ENCODE results near the gene HIBCH.

DNA sequence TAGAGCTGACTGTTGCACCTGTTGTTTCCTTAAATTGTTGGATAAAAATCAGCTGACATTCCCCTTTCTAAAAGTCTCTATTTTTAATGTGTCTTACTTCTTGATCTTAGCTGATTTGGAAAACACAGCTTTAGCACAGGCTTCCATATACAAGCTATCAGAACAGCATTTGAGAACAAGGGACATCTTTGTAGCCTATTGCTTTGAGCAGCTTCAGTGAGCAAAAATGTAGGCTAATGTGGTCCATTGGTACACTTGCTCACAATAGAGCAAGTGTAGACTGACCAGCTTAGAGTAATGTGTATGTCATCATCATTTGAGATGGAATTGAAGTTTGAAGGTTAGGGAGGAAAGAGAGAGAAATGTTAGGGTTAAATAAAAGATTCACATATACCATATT lies 30.7 kb upstream of the HIBCH start:
- TF ChIP-seq, protein P1, sequence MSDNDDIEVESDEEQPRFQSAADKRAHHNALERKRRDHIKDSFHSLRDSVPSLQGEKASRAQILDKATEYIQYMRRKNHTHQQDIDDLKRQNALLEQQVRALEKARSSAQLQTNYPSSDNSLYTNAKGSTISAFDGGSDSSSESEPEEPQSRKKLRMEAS (IDR thresholded peaks at IDR 0.05; ENCODE audit: low read depth) = no peak
- no peak for TF ChIP-seq YY1 (IDR thresholded peaks at IDR 0.05; ENCODE audit: low read depth)
- TF ChIP-seq, protein P2, sequence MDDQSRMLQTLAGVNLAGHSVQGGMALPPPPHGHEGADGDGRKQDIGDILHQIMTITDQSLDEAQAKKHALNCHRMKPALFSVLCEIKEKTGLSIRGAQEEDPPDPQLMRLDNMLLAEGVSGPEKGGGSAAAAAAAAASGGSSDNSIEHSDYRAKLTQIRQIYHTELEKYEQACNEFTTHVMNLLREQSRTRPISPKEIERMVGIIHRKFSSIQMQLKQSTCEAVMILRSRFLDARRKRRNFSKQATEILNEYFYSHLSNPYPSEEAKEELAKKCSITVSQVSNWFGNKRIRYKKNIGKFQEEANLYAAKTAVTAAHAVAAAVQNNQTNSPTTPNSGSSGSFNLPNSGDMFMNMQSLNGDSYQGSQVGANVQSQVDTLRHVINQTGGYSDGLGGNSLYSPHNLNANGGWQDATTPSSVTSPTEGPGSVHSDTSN (IDR thresholded peaks at IDR 0.05) = no peak
- TF ChIP-seq, protein P3, sequence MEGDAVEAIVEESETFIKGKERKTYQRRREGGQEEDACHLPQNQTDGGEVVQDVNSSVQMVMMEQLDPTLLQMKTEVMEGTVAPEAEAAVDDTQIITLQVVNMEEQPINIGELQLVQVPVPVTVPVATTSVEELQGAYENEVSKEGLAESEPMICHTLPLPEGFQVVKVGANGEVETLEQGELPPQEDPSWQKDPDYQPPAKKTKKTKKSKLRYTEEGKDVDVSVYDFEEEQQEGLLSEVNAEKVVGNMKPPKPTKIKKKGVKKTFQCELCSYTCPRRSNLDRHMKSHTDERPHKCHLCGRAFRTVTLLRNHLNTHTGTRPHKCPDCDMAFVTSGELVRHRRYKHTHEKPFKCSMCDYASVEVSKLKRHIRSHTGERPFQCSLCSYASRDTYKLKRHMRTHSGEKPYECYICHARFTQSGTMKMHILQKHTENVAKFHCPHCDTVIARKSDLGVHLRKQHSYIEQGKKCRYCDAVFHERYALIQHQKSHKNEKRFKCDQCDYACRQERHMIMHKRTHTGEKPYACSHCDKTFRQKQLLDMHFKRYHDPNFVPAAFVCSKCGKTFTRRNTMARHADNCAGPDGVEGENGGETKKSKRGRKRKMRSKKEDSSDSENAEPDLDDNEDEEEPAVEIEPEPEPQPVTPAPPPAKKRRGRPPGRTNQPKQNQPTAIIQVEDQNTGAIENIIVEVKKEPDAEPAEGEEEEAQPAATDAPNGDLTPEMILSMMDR (IDR thresholded peaks at IDR 0.05) = no peak

Data from SK-N-SH (cell line).